MCF 10A (cell line): ENCODE measurements around the gene MISP. TPM values are rescaled to one million over a fixed set of nuclear protein-coding genes. Genes with fewer than 3 reads are reported as not detected.

Source experiments
- BruUV-seq: library from RNA; stranded (reverse); fragments of 400-500 nt; replicated peaks from 2 replicates; lab custom pipeline; 2021; lab: Mats Ljungman, UMichigan
- CTCF ChIA-PET: fragments of 300-600 bp; sonication (Branson Sonifier 250); formaldehyde crosslinking; extraction: SDS; loops from one replicate; lab custom pipeline; 2021; ENCODE audit warnings: antibody characterized with exemption, inconsistent platforms; lab: Yijun Ruan, JAX
- POLR2A ChIA-PET: fragments of 300-600, 350-650 bp; sonication (Branson Sonifier 250); formaldehyde crosslinking; extraction: SDS; loops from one replicate; lab custom pipeline; 2020; ENCODE audit warnings: antibody characterized with exemption, inconsistent platforms; lab: Yijun Ruan, JAX
- DNase-seq: peaks from one replicate; pipeline ENCODE4 v3.0.0-alpha.2; 2018; ENCODE audit not compliant: unreplicated experiment
- H3K27ac Mint-ChIP-seq: one replicate; pipeline ENCODE4 v1.8.0; 2022; ENCODE audit warnings: mild to moderate bottlenecking, low read depth, mixed read lengths; ENCODE audit not compliant: unreplicated experiment
- H3K27me3 Mint-ChIP-seq: one replicate; pipeline ENCODE4 v1.8.0; 2022; ENCODE audit warnings: mixed read lengths; ENCODE audit not compliant: insufficient read depth, unreplicated experiment
- H3K36me3 Mint-ChIP-seq: one replicate; pipeline ENCODE4 v1.8.0; 2022; ENCODE audit warnings: mild to moderate bottlenecking, moderate library complexity, mixed read lengths; ENCODE audit not compliant: insufficient read depth, unreplicated experiment
- H3K4me1 Mint-ChIP-seq: one replicate; pipeline ENCODE4 v1.8.0; 2022; ENCODE audit warnings: mixed read lengths; ENCODE audit not compliant: insufficient read depth, unreplicated experiment
- H3K4me3 Mint-ChIP-seq: one replicate; pipeline ENCODE4 v1.8.0; 2022; ENCODE audit warnings: mild to moderate bottlenecking, moderate library complexity, mixed read lengths; ENCODE audit not compliant: unreplicated experiment
- H3K9me3 Mint-ChIP-seq: one replicate; pipeline ENCODE4 v1.8.0; 2022; ENCODE audit warnings: mixed read lengths; ENCODE audit not compliant: unreplicated experiment
- CTCF ChIP-seq: fragments of 200-600 bp; IDR thresholded peaks from one replicate; pipeline ENCODE4 v1.8.0; 2022; ENCODE audit warnings: antibody characterized with exemption, mild to moderate bottlenecking; ENCODE audit not compliant: unreplicated experiment
- intact Hi-C: fragments of 100-400 bp; cut with micrococcal nuclease; formaldehyde crosslinking; loops from 2 replicates; pipeline ENCODE4 v1.14.1; 2022
- total RNA-seq: library from RNA; stranded (reverse); gene quantifications from 2 replicates; pipeline ENCODE4 v1.2.3, GENCODE V29; 2022

MISP gene
- total RNA-seq, 1 experiment from 2014 or later: 33.7 TPM

GRCh38 chr19:709965-710571 is 40.8 kb upstream of the MISP start:
- Mint-ChIP-seq H3K4me1 (no peaks in the 10 kb centered on the region), H3K27ac (no peak overlapping the region), H3K4me3 (no peak overlapping the region), H3K9me3 (peaks cover under 1% of the 10 kb centered on the region), H3K36me3 (no peaks in the 10 kb centered on the region), H3K27me3 (no peaks in the 10 kb centered on the region)
- intact Hi-C loops: no loop called here
- no TSS peak for BruUV-seq
- POLR2A ChIA-PET: interaction anchor here (1.2 kb wide), 1 partner anchor 47 kb away, joined by 3 read pairs; the partner anchor contains the start of gene RNF126
- no peak for DNase-seq
- CTCF ChIA-PET: no interaction called here
- no peak for TF ChIP-seq CTCF

DNA sequence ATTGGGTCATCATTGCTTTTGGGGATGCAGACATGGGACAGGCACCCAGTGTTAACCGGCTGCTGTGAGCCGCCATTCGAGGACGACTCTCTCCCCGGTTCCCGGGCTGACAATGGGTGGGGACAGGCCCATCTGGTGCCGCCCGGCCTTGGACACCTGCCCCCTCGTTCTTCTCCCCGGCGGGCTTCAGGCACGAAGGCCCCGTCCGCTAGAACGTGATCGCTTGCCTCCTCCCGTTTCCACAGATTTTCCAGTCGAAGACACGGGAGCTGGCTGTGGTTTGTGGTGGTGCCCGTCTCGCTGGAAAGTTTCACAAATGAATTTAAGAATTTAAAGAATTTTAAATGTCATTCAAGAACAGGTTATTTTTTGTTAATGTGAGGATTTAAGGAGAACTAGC is 40.1 kb upstream of the MISP start:
- Mint-ChIP-seq H3K9me3 (peaks cover 7% of the 10 kb centered on the region), H3K4me1 (no peaks in the 10 kb centered on the region), H3K27me3 (no peaks in the 10 kb centered on the region), H3K27ac (no peak overlapping the region), H3K36me3 (no peaks in the 10 kb centered on the region), H3K4me3 (no peak overlapping the region)
- CTCF ChIA-PET: interaction anchor here (0.6 kb wide), 1 partner anchor 430 kb away, joined by 3 read pairs; no protein-coding TSS in a partner anchor
- BruUV-seq: no TSS peak
- POLR2A ChIA-PET: interaction anchor here (0.6 to 1.2 kb wide), 2 partner anchors 48 to 317 kb away, joined by 3 to 4 read pairs; partner anchors contain the start of gene RNF126
- intact Hi-C loops: no loop called here
- no peak for DNase-seq
- TF ChIP-seq CTCF: no peak

GRCh38 chr19:711254-711653 is 39.7 kb upstream of the MISP start:
- no peaks in the 10 kb centered on the region for H3K4me1 Mint-ChIP-seq
- no peaks in the 10 kb centered on the region for H3K27me3 Mint-ChIP-seq
- ChIA-PET CTCF (interaction anchor here (0.6 kb wide), 1 partner anchor 429 kb away, joined by 3 read pairs; no protein-coding TSS in a partner anchor), POLR2A (interaction anchor here (0.6 kb wide), 1 partner anchor 316 kb away, joined by 4 read pairs; no protein-coding TSS in a partner anchor)
- H3K9me3 Mint-ChIP-seq: peaks cover 9% of the 10 kb centered on the region
- BruUV-seq: no TSS peak
- no peak for DNase-seq
- no peak overlapping the region for H3K4me3 Mint-ChIP-seq
- intact Hi-C loops: no loop called here
- no peak for TF ChIP-seq CTCF
- H3K27ac Mint-ChIP-seq: no peak overlapping the region
- no peaks in the 10 kb centered on the region for H3K36me3 Mint-ChIP-seq

DNA sequence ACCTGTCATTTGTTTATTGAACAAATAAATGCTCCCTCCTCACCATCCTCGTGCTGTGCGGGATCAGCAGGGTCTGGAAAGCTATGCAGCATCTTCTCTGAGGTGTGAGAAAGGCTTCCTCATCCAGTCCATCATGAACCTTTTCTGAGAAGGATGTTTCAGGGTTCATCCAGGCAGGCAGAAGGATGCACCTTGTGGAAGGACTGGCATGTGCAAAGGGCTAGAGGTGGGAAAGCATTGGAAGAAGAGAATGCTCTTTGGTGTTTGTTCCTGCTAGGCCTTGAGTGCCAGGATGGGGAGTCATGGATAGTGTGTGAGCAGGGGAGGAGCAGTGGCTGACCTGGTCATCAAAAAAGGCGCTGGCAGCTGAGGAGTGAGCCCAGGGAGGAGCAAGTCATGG is 35.6 kb upstream of the MISP start:
- Mint-ChIP-seq H3K4me1 (no peaks in the 10 kb centered on the region), H3K4me3 (no peak overlapping the region), H3K36me3 (no peaks in the 10 kb centered on the region), H3K27ac (no peak overlapping the region), H3K27me3 (no peaks in the 10 kb centered on the region), H3K9me3 (peaks cover 9% of the 10 kb centered on the region)
- POLR2A ChIA-PET: no interaction called here
- DNase-seq: no peak
- CTCF ChIA-PET: no interaction called here
- no TSS peak for BruUV-seq
- TF ChIP-seq CTCF: no peak
- intact Hi-C loops: no loop called here
